ENCODE measurements around the gene NRP1. TPM values are rescaled to one million over a fixed set of nuclear protein-coding genes. Genes with fewer than 3 reads are reported as not detected.

NRP1 gene
- total and polyA plus RNA-seq, 10 donors = 4.8 to 202 (median 138) TPM

- Histone ChIP-seq H3K9me3 (no peaks in the 10 kb centered on the region), H3K27ac (peak overlapping the region in 5 of 8 donors; percentile 15 to 66 (median 24)), H3K4me3 (no peak overlapping the region), H3K4me1 (peaks cover 0 to 18% (median 2%) of the 10 kb centered on the region in 6 donors), H3K27me3 (replicated peaks in 1 of 7) (no peaks in the 10 kb centered on the region), H3K36me3 (no peaks in the 10 kb centered on the region)
- 80 to 88% (median 84%) methylated on average over 8 of the region's 8 CpGs for WGBS, 5 donors
- no peak for DNase-seq
- intact Hi-C loops (cut with DNase I; ENCODE audit: low total_unique reads) = loop anchor here (10.0 kb wide), 1 partner anchor 359 kb away; no protein-coding TSS in a partner anchor
- TF ChIP-seq POLR2A (IDR thresholded peaks at IDR 0.05) (no peak), POLR2AphosphoS5 (IDR thresholded peaks at IDR 0.05) (no peak), CTCF (IDR thresholded peaks at IDR 0.05 in 8 of 11, conservative IDR thresholded peaks at IDR 0.05 in 3 of 11) (no peak)
Observed at GRCh38 chr10:33153251-33153967, 181.1 kb downstream of the NRP1 start.

- no peak for DNase-seq
- WGBS, 5 donors = 90 to 98% (median 96%) methylated on average over 4 of the region's 4 CpGs
- no peaks in the 10 kb centered on the region for H3K36me3 ChIP-seq
- H3K9me3 ChIP-seq = peaks cover 0 to 2% (median 0%) of the 10 kb centered on the region in 8 donors
- no peak overlapping the region for H3K4me3 ChIP-seq
- H3K27me3 ChIP-seq (replicated peaks in 1 of 7) = no peaks in the 10 kb centered on the region
- TF ChIP-seq CTCF (IDR thresholded peaks at IDR 0.05 in 8 of 11, conservative IDR thresholded peaks at IDR 0.05 in 3 of 11) (no peak), POLR2AphosphoS5 (IDR thresholded peaks at IDR 0.05) (no peak), POLR2A (IDR thresholded peaks at IDR 0.05) (no peak)
- intact Hi-C loops (cut with DNase I; ENCODE audit: low total_unique reads) = loop anchor here (10.0 kb wide), 1 partner anchor 358 kb away; no protein-coding TSS in a partner anchor
- peaks cover 0 to 18% (median 2%) of the 10 kb centered on the region in 6 donors for H3K4me1 ChIP-seq
- no peak overlapping the region for H3K27ac ChIP-seq
Observed at GRCh38 chr10:33152750-33153149, 181.7 kb downstream of the NRP1 start.

- intact Hi-C loops (cut with DNase I; ENCODE audit: low total_unique reads) = loop anchor here (10.0 kb wide), 1 partner anchor 357 kb away; no protein-coding TSS in a partner anchor
- Histone ChIP-seq H3K36me3 (no peaks in the 10 kb centered on the region), H3K4me1 (peaks cover 0 to 18% (median 2%) of the 10 kb centered on the region in 6 donors), H3K27me3 (replicated peaks in 1 of 7) (no peaks in the 10 kb centered on the region), H3K27ac (peak overlapping the region in 1 of 8 donors; percentile 32), H3K9me3 (peaks cover 0 to 3% (median 0%) of the 10 kb centered on the region in 8 donors), H3K4me3 (no peak overlapping the region)
- 89 to 95% (median 91%) methylated on average over 7 of the region's 7 CpGs for WGBS, 5 donors
- TF ChIP-seq POLR2A (IDR thresholded peaks at IDR 0.05) (no peak), POLR2AphosphoS5 (IDR thresholded peaks at IDR 0.05) (no peak), CTCF (IDR thresholded peaks at IDR 0.05 in 8 of 11, conservative IDR thresholded peaks at IDR 0.05 in 3 of 11) (no peak)
- DNase-seq = no peak
Observed at GRCh38 chr10:33152146-33152545, 182.3 kb downstream of the NRP1 start.

- no peaks in the 10 kb centered on the region for H3K27me3 ChIP-seq (replicated peaks in 1 of 7)
- no peaks in the 10 kb centered on the region for H3K36me3 ChIP-seq
- no peak overlapping the region for H3K4me3 ChIP-seq
- peaks cover 0 to 18% (median 2%) of the 10 kb centered on the region in 6 donors for H3K4me1 ChIP-seq
- H3K9me3 ChIP-seq = peaks cover 0 to 3% (median 0%) of the 10 kb centered on the region in 8 donors
- WGBS, 5 donors = 80 to 90% (median 87%) methylated on average over 3 of the region's 3 CpGs
- TF ChIP-seq POLR2A (IDR thresholded peaks at IDR 0.05) (no peak), POLR2AphosphoS5 (IDR thresholded peaks at IDR 0.05) (no peak), CTCF (IDR thresholded peaks at IDR 0.05 in 8 of 11, conservative IDR thresholded peaks at IDR 0.05 in 3 of 11) (no peak)
- H3K27ac ChIP-seq = peak overlapping the region in 2 of 8 donors; percentile 32 to 59
- intact Hi-C loops (cut with DNase I; ENCODE audit: low total_unique reads) = loop anchor here (10.0 kb wide), 1 partner anchor 357 kb away; no protein-coding TSS in a partner anchor
- no peak for DNase-seq
Observed at GRCh38 chr10:33151344-33151864, 183.1 kb downstream of the NRP1 start.

Measured in spleen (tissue), 11 donors.